Glomerular visceral epithelial cell (primary cell): Measurements from ENCODE around the gene LPCAT1.
"Not testable (repeated sequence)": the region's sequence is repeated elsewhere in the genome, so short reads cannot be mapped to it uniquely, and the experiment has no call there.

ENCODE experiments used
- DNase-seq: peaks from one replicate; pipeline ENCODE4 v3.0.0-alpha.2; 2016; ENCODE audit errors: extremely low spot score

LPCAT1 gene

GRCh38 chr5:1479581-1480188 is 44.1 kb downstream of the LPCAT1 start:
- DNase-seq = peak; percentile 32

- no peak for DNase-seq
These were observed 44.7 kb downstream of the LPCAT1 start for GRCh38 chr5:1479066-1479465.

DNA sequence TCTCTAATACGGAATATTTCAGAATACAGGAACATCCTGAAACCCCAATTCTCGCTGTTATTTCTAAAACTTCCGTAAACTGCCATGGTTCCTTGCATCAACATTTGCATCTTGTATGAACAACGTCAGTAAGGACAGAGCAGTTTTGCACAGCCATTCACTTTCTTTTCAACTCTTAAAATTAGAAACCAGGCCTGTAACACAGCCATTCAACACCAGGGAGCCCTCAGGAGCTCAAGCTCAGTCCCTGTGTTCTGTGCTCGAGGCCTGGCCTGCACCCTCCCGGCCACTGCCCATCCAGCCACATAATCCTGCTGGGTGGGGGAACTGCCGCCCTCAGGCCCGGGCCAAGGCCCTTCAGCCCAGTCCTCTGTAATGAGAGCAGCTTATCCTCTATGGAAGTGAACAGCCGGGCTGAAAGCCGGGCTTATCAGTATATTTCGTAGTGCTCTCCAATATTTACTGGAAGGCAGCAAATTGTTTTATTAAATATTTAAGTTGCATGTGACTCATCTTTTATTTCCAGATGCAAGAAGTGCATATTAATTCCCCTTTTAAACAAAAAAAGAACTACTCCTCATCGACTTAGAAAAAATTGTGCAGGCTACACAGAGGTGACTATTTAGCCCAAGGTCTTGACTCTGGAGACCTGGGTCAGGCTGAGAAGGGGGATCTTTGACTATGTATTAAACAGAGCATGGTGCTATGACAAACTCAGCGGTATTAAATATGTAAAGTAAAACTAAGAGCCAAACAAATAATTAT is 45.3 kb downstream of the LPCAT1 start:
- no peak for DNase-seq

DNA sequence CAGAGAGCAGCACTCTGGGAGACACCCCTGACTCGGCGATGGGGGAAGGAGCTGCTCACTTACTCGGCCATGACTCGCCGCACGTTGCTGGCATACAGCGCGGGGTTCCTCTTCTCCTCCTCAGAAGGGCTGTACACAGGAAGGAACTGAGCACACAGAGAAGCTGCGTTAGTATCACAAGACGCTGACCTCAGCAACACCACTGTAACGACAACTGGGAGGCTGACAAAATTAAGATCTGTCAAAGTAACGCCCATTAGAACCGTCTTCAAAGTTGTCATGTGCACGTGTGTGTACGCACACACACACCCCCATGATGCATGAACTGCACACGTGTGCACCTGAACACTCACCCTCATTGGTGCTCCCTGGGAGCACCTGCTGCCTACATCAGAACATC is 46.4 kb downstream of the LPCAT1 start:
- DNase-seq = no peak

DNA sequence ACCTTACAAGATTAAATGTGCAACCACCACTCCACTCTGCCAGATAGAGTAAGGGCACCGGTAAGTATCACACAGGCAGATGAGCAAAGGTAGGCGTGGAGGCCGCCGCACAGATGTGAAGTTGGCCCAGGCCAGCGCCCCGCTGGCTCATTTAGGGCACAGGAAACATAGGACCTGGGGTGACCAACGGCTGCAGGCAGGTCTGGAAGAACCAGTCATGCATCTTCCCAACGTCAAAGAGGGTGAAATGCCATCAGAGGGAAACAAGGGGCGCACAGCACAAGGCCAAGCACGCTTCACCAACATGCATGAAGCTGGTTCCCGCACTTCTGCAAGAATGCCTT is 46.8 kb downstream of the LPCAT1 start:
- no peak for DNase-seq

GRCh38 chr5:1476181-1476966 is 47.4 kb downstream of the LPCAT1 start:
- no peak for DNase-seq

- not testable (repeated sequence) for DNase-seq
These were observed 48.2 kb downstream of the LPCAT1 start for GRCh38 chr5:1475544-1475900.

- DNase-seq = no peak
These were observed 48.8 kb downstream of the LPCAT1 start for GRCh38 chr5:1474866-1475543.

DNA sequence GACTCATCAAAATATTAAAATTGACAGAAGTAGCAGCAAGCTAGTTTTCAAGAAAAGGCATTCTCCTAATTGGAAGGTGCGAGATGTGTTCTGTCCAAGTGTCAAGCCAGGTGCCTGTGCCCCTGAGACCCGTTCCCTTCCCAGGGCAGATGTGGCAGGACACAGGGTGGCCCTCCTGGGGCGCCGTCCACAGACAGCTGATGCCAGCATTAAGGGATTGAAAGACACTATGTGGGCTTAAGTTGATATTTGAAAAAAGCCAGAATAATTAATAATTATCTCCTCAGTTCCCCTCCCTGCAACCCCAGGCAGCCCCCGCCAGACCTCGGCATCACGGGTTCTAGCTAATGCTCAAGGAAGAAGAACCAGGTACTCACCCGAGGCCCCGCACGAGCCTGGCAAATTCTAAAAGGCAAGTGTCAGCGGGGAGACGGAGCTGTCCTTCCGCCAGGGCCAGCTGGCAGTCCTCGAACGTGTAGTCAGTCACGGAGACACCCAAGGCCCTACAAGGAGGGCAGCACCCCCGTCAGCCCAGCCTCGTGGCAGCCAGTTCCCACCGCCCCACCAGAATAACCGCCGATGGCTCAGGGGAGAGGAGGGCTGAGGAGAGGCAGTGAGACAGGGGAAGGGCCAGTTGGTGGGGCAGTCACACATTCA is 49.4 kb downstream of the LPCAT1 start:
- no peak for DNase-seq

DNA sequence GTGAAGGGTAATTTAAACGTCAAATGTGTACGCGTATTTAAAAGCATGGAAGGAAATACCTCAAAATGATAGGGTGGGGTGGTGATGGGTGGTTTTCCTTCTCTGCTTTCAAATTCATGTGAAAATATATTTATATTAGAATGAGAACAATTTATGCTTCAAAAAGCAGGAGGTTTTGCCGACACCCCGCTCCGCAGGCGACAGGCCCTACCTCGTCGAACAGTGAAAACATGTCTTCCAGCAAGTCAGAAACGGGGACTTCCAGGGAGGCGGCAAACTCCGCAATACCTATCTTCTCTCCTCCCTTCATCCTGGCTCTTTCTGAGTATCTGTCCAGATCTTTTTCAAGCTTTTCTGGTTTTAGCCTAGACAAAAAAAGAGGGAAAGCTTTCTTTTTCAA is 50.0 kb downstream of the LPCAT1 start:
- no peak for DNase-seq

DNA sequence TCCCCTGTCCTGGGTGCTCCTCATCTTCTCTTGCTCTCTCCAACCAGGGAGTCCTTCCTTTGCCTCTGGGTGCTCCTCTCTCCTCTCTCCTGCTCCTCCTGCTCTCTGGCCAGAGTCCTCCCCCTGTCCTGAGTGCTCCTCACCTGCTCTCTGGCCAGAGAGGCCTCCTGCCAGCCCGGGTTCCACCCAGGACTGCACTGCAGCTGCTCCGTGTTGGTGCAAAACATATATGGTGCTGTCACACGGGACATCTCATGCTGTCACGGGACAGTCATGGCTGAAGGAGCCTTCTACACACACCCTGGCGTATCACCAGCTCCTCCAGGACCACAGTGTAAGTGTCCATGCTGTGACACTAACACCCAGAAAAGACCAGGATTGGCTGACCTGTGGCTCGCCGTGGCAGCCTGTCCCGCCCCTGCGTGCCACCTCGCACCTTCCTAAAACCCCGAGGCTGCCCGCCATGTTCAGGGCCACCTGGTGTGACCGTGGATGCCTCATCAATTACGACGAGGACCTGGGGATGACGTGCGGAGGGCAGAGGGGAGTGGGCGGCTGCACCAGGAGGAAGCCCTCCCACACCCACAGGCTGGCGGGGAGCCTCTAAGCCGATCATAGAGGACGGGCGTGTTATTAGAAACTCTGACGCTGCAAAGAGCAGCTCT is 50.7 kb downstream of the LPCAT1 start:
- DNase-seq = no peak

DNA sequence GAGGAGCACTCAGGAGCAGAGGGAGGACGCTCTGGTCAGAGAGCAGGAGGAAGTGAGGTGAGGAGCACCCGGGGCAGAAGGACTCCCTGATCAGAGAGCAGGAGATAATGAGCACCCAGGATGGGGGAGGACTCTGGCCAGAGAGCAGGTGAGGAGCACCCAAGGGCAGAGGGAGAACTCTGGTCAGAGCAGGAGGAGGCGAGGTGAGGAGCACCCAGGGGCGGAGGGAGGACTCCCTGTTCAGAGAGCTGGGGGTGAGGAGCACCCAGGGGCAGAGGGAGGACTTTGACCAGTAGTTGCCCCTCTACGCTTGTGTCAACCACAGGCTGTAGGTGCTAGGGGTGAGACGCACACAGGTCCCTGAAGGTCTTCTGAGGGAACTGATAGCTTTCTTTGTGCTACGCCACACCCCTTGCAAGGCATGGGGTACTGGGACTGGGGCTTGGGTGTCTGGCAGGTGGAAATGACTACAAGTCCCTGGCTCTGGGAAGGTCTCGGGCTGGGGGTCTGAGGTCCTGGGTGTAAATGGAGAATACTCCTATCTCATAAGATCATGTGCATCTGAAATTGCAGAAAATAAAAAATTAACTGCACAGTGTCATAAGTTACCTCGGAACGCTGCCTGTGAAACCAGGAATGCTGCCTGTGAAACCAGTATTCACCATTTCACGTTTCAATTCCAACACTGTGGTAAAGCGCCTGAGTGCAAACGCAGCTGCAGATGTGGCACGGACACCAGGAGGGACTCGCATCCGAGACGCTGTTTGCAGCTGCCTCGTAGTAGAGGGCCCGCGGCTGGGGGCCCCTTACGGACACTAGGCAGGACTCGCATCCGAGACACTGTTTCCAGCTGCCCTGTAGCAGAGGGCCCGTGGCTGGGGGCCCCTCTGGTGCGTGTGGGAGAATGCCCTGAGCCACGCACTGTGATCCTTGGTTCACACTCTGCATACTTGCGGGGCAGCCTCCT is 51.5 kb downstream of the LPCAT1 start:
- DNase-seq = no peak

GRCh38 chr5:1471240-1471853 is 52.4 kb downstream of the LPCAT1 start:
- no peak for DNase-seq

DNA sequence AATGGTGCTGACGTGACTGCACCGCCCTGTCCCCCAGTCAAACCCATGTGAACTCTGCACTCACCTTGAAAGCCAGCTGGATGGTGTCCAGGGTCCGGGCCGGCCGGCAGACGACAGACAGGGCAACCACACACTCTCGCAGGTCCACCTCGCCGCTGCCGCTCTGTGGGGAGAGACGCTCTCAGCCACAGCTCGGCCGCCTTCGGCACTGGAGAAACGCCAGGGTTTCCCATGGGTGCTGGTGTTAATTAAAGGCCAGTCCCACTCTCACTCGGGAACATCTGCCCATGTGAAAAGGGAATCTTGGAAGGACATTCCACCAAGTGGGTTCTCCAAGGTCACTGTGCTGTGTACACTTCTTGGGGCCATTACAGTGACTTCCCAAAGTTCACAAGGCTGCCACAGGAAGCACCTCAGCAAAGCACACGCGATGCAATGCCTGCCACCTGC is 53.0 kb downstream of the LPCAT1 start:
- no peak for DNase-seq

- DNase-seq = no peak
These were observed 54.9 kb downstream of the LPCAT1 start for GRCh38 chr5:1468629-1469527.

- peak; percentile 15 for DNase-seq
These were observed 55.5 kb downstream of the LPCAT1 start for GRCh38 chr5:1468247-1468612.

DNA sequence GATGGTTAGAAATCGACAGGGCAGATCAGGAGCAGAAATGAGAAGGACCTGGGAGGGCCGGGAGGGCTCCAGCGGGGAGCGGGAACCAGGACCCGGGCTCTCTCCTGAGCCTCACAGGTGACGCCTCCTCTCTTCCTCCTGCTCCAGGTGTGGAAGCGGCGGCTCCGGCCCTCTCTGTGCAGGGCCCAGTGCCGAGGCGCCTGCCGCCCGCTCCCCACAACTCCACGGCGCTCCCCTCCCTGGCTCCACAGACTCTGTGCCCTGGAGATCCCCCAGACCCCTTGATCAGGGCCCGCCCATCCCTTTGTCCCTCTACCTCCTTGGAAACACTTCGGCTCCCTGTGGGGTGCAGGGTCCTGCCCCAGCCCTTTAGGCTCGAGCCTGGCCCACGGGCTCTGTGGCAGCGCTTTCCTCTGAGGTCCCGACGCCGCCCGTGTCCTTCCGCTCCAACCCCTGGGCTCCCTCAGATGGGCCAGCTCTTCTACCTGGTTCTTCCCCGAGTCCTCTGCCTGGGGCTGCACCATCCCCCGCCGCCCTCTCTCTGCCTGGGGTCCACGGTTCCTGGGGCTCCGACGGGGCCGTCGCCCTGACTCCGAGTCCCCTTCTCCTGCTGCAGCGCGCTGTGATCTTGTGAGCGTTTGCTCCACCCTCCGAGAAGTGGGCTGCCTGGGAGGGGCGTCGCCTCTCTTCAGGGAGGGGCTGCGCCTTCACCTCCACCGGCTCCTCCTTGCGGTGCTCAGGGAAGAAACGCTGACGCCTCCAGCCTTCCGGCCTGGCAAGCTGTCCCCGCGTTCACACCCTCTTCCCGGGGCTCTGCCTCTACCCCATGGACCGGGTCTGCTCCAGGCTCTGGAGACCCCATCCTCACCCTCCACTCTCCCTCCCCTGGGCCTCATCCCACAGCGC is 56.2 kb downstream of the LPCAT1 start:
- DNase-seq = no peak
